B cell (primary cell): ENCODE results near the gene MNAT1.

Experiments
- EZH2 ChIP-seq: IDR thresholded peaks from 2 replicates; pipeline ENCODE4 v1.6.1; 2012; ENCODE audit warnings: borderline replicate concordance, low read depth, mild to moderate bottlenecking, moderate library complexity, low read length; ENCODE audit not compliant: insufficient read depth, poor library complexity, severe bottlenecking
- TF ChIP-seq, protein P1 (sequence below): fragments of 200-600 bp; IDR thresholded peaks from one replicate; pipeline ENCODE4 v1.8.0; 2022; ENCODE audit warnings: antibody characterized with exemption, mild to moderate bottlenecking

DNA sequence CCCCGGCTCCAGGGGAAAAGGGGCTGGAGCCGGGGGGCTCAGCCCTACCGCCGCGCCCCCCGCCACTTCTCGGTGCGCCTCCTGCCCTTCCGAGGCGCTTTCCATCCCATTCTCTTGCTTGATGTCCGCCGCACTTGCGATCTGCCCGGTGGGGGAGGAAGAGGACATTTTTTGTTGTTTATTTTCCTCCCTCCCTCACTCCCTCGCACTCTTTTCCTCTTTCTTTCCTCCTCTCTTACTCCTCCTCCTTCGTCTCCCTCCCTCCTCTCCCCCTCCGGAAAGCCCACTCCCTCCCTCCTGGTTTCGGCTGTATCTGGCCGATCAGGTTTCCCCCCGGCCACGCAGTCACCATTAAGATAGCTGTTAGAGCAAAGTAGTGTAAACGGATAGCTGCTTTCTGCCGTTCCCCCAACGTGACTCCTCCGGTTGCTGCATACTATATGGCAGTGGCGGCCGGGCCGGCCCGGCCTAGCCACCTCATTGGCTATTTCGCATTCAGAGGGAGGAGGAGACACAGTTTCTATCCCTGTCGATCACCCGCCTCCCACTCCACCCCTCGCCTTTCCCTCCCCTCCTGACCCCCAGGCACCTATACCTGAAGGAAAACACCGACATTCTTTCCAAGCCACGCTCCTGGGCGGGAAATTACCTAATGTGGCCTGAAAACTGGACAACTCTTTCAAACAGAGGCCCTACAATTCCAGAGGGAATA is 10.5 kb upstream of the MNAT1 start, which contains the start of gene SIX4:
- peak; percentile 43 for TF ChIP-seq EZH2
- TF ChIP-seq, protein P1, sequence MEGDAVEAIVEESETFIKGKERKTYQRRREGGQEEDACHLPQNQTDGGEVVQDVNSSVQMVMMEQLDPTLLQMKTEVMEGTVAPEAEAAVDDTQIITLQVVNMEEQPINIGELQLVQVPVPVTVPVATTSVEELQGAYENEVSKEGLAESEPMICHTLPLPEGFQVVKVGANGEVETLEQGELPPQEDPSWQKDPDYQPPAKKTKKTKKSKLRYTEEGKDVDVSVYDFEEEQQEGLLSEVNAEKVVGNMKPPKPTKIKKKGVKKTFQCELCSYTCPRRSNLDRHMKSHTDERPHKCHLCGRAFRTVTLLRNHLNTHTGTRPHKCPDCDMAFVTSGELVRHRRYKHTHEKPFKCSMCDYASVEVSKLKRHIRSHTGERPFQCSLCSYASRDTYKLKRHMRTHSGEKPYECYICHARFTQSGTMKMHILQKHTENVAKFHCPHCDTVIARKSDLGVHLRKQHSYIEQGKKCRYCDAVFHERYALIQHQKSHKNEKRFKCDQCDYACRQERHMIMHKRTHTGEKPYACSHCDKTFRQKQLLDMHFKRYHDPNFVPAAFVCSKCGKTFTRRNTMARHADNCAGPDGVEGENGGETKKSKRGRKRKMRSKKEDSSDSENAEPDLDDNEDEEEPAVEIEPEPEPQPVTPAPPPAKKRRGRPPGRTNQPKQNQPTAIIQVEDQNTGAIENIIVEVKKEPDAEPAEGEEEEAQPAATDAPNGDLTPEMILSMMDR = no peak
